GM12878 (cell line): ENCODE data around the gene DNAJA4. TPM values are rescaled to one million over a fixed set of nuclear protein-coding genes. Genes with fewer than 3 reads are reported as not detected.

Experiments
- ATAC-seq: fragments of 200-7000 bp; cut with Tn5 transposase; 3 replicates; pipeline ENCODE4 v1.9.1; 2020; ENCODE audit warnings: mild to moderate bottlenecking, moderate library complexity
- BruUV-seq: library from RNA; stranded (reverse); fragments of 400-500 nt; replicated peaks from 2 replicates; lab custom pipeline; 2021; lab: Mats Ljungman, UMichigan
- CTCF ChIA-PET: fragments of 300-600 bp; sonication (Branson Sonifier 250); formaldehyde crosslinking; extraction: SDS; loops from one replicate; lab custom pipeline; 2021; ENCODE audit warnings: inconsistent platforms; lab: Yijun Ruan, JAX
- POLR2A ChIA-PET: fragments of 350-600 bp; formaldehyde crosslinking; extraction: SDS; loops from one replicate; lab custom pipeline; 2021; ENCODE audit warnings: inconsistent platforms; lab: Charles Lee
- RAD21 ChIA-PET: fragments of 300-600 bp; sonication (Branson Sonifier 250); formaldehyde crosslinking; loops from one replicate; lab custom pipeline; 2023; ENCODE audit warnings: antibody characterized with exemption; ENCODE audit not compliant: unreplicated experiment; lab: Charles Lee
- SMC1A ChIA-PET: fragments of 300-600 bp; sonication (Branson Sonifier 250); formaldehyde crosslinking; loops from one replicate; lab custom pipeline; 2023; ENCODE audit not compliant: unreplicated experiment, uncharacterized antibody; lab: Charles Lee
- DNase-seq: peaks from one replicate; pipeline ENCODE4 v3.0.0-alpha.2; 2011; ENCODE audit warnings: low read depth, low spot score
- FAIRE-seq: peaks from 3 replicates; lab custom pipeline; 2011; peaks lifted over from hg19 to GRCh38; lab: Jason Lieb, UNC
- H2AFZ ChIP-seq: 2 replicates; pipeline ENCODE4 v1.6.0; 2011; ENCODE audit warnings: low read depth, low read length, control low read depth; ENCODE audit not compliant: control insufficient read depth
- H3K27ac ChIP-seq: 2 replicates; pipeline ENCODE4 v1.5.1; 2011; ENCODE audit warnings: control low read depth; ENCODE audit not compliant: control insufficient read depth, insufficient read depth
- H3K27me3 ChIP-seq, 2 experiments: replicated peaks in 1 of 2; 2 replicates each; pipeline versions ENCODE4 v1.6.0 to v1.6.1; 2011; ENCODE audit warnings: low read length in 1 of 2; ENCODE audit not compliant: control insufficient read depth in 2 of 2, insufficient read depth in 2 of 2
- H3K36me3 ChIP-seq, 2 experiments: 2 replicates each; pipeline ENCODE4 v1.5.1; 2011; ENCODE audit warnings: low read length in 1 of 2; ENCODE audit not compliant: control insufficient read depth in 2 of 2, insufficient read depth in 2 of 2
- H3K4me1 ChIP-seq: 2 replicates; pipeline ENCODE4 v1.6.1; 2011; ENCODE audit warnings: mild to moderate bottlenecking, low read length, moderate library complexity, mixed read lengths; ENCODE audit not compliant: control insufficient read depth, insufficient read depth
- H3K4me2 ChIP-seq: 2 replicates; pipeline ENCODE4 v1.6.0; 2011; ENCODE audit warnings: control low read depth; ENCODE audit not compliant: control insufficient read depth, insufficient read depth
- H3K4me3 ChIP-seq: fragments of 200-600 bp; sonication (generic); 2 replicates; pipeline ENCODE4 v1.5.1; 2016
- H3K79me2 ChIP-seq: 2 replicates; pipeline ENCODE4 v1.6.0; 2011; ENCODE audit warnings: low read length; ENCODE audit not compliant: control insufficient read depth, insufficient read depth
- H3K9ac ChIP-seq: 2 replicates; pipeline ENCODE4 v1.8.0; 2011; ENCODE audit warnings: low read length, control low read depth, mixed read lengths; ENCODE audit not compliant: control insufficient read depth, insufficient read depth
- H3K9me3 ChIP-seq: replicated peaks from 3 replicates; pipeline ENCODE4 v1.5.1; 2011; ENCODE audit warnings: mild to moderate bottlenecking, low read length; ENCODE audit not compliant: control insufficient read depth, insufficient read depth
- H4K20me1 ChIP-seq: 2 replicates; pipeline ENCODE4 v1.6.0; 2011; ENCODE audit not compliant: control insufficient read depth, insufficient read depth
- PAX5 ChIP-seq: IDR thresholded peaks from 2 replicates; pipeline ENCODE4 v1.6.1; 2011; ENCODE audit warnings: low read depth, low read length, borderline replicate concordance
- RUNX3 ChIP-seq: IDR thresholded peaks from 2 replicates; pipeline ENCODE4 v1.6.1; 2012; ENCODE audit warnings: low read length, inconsistent platforms
- STAT3 ChIP-seq: IDR thresholded peaks from 2 replicates; pipeline ENCODE4 v1.6.1; 2011; ENCODE audit warnings: low read depth, low read length, improper control_type of control experiment
- WGBS: methylation state at CpG from one replicate; pipeline ENCODE4 v1.1.6; 2016; ENCODE audit warnings: low lambda C conversion rate; ENCODE audit not compliant: insufficient replicate concordance, insufficient coverage; ENCODE audit errors: missing lambda C conversion rate; 5-methylcytosine and 5-hydroxymethylcytosine counted together
- in situ Hi-C: fragments of 300-500 bp; cut with MboI; formaldehyde crosslinking; loops from 9 replicates; pipeline ENCODE4 v1.14.3; 2018; ENCODE audit warnings: mixed read lengths
- intact Hi-C: fragments of 100-400 bp; cut with micrococcal nuclease; formaldehyde crosslinking; loops from one replicate; pipeline ENCODE4 v1.14.2; 2022; ENCODE audit not compliant: unreplicated experiment
- polyA plus RNA-seq, 11 experiments: library from polyadenylated mRNA; depleted of rRNA in 4 of 11; unstranded in 6 of 11; stranded (reverse) in 5 of 11; fragments of >200 nt; fragmentation: Nextera tagmentation in 4 of 11; fragmentation: Illumina TruSeq in 1 of 11; extraction: Ambion mirVana in 4 of 11; extraction: Trizol in 1 of 11; gene quantifications; 1 replicate in 1 of 11; 2 replicates in 10 of 11; pipeline versions ENCODE4 v1.2.1 to v1.2.3, GENCODE V29; 2011 to 2016; ENCODE audit warnings: inconsistent platforms in 2 of 11, missing spikeins in 2 of 11, low read depth in 1 of 11
- total RNA-seq, 4 experiments: library from RNA; depleted of rRNA in 3 of 4; stranded (reverse); fragments of >200 nt in 3 of 4; fragmentation: Illumina TruSeq in 1 of 4; extraction: Trizol in 1 of 4; gene quantifications; 2 replicates each; pipeline versions ENCODE4 v1.2.1 to v1.2.3, GENCODE V29; 2013 to 2021
- TF ChIP-seq, protein P1 (sequence below): fragments of 450-650 bp; IDR thresholded peaks from 2 replicates; pipeline ENCODE4 v1.6.1; 2017; ENCODE audit warnings: low read depth, mild to moderate bottlenecking, moderate library complexity

The DNAJA4 gene
- total and polyA plus RNA-seq, 10 of the 15 experiments (the other 5 are each of a cell fraction or from before 2014, with no cell fraction given) = 0.01 to 10.4 (median 4.1) TPM

DNA sequence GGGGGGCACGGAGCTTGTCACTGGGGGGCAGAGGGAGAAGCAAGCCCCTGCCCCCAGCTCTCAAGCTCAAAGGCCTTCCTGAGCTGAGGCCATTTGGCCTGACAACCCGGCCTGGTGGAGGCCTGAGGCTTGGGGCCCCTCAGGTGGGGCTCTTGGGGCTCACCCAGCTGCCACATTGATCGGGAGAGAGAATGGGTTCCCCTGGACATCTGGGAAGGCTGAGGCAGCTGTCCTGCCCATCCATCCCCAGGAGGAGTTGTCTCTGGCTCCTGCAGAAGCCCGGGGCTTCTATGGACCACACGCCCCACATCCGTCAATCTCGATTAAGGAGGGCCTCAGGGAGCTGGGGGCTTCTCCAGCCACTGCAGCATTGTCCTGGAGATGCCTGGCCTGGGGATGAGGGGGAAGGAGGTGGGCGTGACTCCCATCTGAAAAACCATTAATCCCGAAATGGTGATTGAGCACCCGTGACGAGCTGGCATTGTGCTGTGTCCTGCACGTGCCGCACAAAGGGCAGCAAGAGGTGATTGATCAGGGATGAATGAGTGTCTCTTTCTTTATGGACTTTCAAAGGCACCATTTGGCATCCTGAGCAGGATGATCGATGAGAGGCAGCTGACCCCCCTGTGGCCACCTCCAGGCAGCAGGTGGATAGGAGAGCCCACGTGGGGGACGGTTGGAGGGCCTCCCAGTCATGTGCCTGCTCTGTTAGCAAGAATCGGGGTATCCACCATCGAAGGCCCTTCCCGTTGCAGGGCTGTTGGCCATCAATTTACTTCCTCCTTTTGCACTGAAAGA is 58.6 kb downstream of the DNAJA4 start:
- H3K4me3 ChIP-seq = no peak overlapping the region
- H3K27me3 ChIP-seq = 0 out of 4 replicates have a peak, but pooled peaks cover 0 to 1% of the 10 kb centered on the region in 2 experiments
- FAIRE-seq = no peak
- H3K27ac ChIP-seq = no peak overlapping the region
- SMC1A ChIA-PET = interaction anchor here (1.3 kb wide), 1 partner anchor 100 kb away, joined by 3 read pairs; no protein-coding TSS in a partner anchor
- RAD21 ChIA-PET = no interaction called here
- H3K4me2 ChIP-seq = no peak overlapping the region
- WGBS = 50% methylated on average over 19 of the region's 19 CpGs
- CTCF ChIA-PET = interaction anchor here (0.5 kb wide), 1 partner anchor 263 kb away, joined by 3 read pairs; no protein-coding TSS in a partner anchor
- TF ChIP-seq PAX5 = no peak
- TF ChIP-seq, protein P1, sequence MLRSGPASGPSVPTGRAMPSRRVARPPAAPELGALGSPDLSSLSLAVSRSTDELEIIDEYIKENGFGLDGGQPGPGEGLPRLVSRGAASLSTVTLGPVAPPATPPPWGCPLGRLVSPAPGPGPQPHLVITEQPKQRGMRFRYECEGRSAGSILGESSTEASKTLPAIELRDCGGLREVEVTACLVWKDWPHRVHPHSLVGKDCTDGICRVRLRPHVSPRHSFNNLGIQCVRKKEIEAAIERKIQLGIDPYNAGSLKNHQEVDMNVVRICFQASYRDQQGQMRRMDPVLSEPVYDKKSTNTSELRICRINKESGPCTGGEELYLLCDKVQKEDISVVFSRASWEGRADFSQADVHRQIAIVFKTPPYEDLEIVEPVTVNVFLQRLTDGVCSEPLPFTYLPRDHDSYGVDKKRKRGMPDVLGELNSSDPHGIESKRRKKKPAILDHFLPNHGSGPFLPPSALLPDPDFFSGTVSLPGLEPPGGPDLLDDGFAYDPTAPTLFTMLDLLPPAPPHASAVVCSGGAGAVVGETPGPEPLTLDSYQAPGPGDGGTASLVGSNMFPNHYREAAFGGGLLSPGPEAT = no peak
- TF ChIP-seq STAT3 = no peak
- TF ChIP-seq RUNX3 = no peak
- no peak overlapping the region for H3K9ac ChIP-seq
- ATAC-seq = no peak
- BruUV-seq = no TSS peak
- no peak overlapping the region for H2AFZ ChIP-seq
- POLR2A ChIA-PET = interaction anchor here (0.5 kb wide), 1 partner anchor 235 kb away, joined by 3 read pairs; no protein-coding TSS in a partner anchor
- no peaks in the 10 kb centered on the region for H4K20me1 ChIP-seq
- H3K79me2 ChIP-seq = no peaks in the 10 kb centered on the region
- H3K36me3 ChIP-seq = no peaks in the 10 kb centered on the region
- intact Hi-C loops (no loop called here), in situ Hi-C loops (no loop called here)
- no peaks in the 10 kb centered on the region for H3K4me1 ChIP-seq
- no peaks in the 10 kb centered on the region for H3K9me3 ChIP-seq
- no peak for DNase-seq
